Measurements from ENCODE around the gene NME9. TPM values are rescaled to one million over a fixed set of nuclear protein-coding genes. Genes with fewer than 3 reads are reported as not detected.
"Not testable (repeated sequence)": the region's sequence is repeated elsewhere in the genome, so short reads cannot be mapped to it uniquely, and the experiment has no call there.

Gene NME9
- total RNA-seq, 1 experiment from 2014 or later: 0.40 TPM

- ChIA-PET POLR2A (ENCODE audit: unreplicated experiment) (no interaction called here), CTCF (no interaction called here)
- Histone ChIP-seq H3K36me3 (ENCODE audit: low read depth, low read length) (no peaks in the 10 kb centered on the region), H3K9me3 (ENCODE audit: low read length) (no peaks in the 10 kb centered on the region), H3K4me2 (ENCODE audit: low read length) (no peak overlapping the region), H3K27ac (ENCODE audit: low read length) (no peak overlapping the region), H2AFZ (ENCODE audit: low read length) (no peak overlapping the region), H3K9ac (ENCODE audit: low read length) (no peak overlapping the region), H3K79me2 (ENCODE audit: low read length) (no peaks in the 10 kb centered on the region), H3K4me3 (ENCODE audit: low read length) (no peak overlapping the region), H3F3A (ENCODE audit: low read length, unreplicated experiment) (no peaks in the 10 kb centered on the region), H3K9me2 (replicated peaks; ENCODE audit: low read length) (no peaks in the 10 kb centered on the region), H3K27me3 (ENCODE audit: low read length) (no peaks in the 10 kb centered on the region), H4K20me1 (ENCODE audit: low read length) (no peaks in the 10 kb centered on the region), H3K4me1 (ENCODE audit: insufficient read depth, low read length) (no peaks in the 10 kb centered on the region)
- no TSS peak for BruUV-seq (replicated peaks)
- ATAC-seq (no peak), DNase-seq (no peak)
- intact Hi-C loops (cut with micrococcal nuclease): no loop called here
- TF ChIP-seq EZH2 (IDR thresholded peaks at IDR 0.05; ENCODE audit: low read length, unreplicated experiment) (no peak), CTCF (conservative IDR thresholded peaks at IDR 0.05; ENCODE audit: low read depth, low read length) (no peak), EZH2phosphoT487 (IDR thresholded peaks at IDR 0.05; ENCODE audit: borderline replicate concordance, low read length) (no peak)
Measured at GRCh38 chr3:138377804-138378203, 48.2 kb upstream of the NME9 start.

DNA sequence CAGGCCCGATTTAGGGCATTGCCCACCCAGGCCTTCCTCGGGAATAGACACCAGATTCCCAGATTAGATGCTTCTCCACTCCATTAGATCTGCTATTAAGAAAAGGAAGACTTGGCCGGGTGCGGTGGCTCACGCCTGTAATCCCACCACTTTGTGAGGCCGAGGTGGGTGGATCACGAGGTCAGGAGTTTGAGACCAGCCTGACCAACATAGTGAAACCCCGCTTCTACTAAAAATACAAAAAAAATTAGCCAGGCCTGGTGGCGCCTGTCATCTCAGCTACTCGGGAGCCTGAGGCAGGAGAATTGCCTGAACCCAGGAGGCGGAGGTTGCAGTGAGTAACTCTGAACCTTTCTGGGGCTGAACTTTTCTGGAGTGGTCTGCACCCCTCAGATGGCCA is 47.6 kb upstream of the NME9 start:
- CTCF ChIA-PET: not testable (repeated sequence)

GRCh38 chr3:138376663-138377062 is 47.0 kb upstream of the NME9 start:
- no peak overlapping the region for H3K9ac ChIP-seq (ENCODE audit: low read length)
- no peaks in the 10 kb centered on the region for H3K27me3 ChIP-seq (ENCODE audit: low read length)
- no peak overlapping the region for H3K27ac ChIP-seq (ENCODE audit: low read length)
- no peaks in the 10 kb centered on the region for H3K79me2 ChIP-seq (ENCODE audit: low read length)
- no peaks in the 10 kb centered on the region for H4K20me1 ChIP-seq (ENCODE audit: low read length)
- no peak overlapping the region for H2AFZ ChIP-seq (ENCODE audit: low read length)
- intact Hi-C loops (cut with micrococcal nuclease): no loop called here
- H3F3A ChIP-seq (ENCODE audit: low read length, unreplicated experiment): no peaks in the 10 kb centered on the region
- no peaks in the 10 kb centered on the region for H3K36me3 ChIP-seq (ENCODE audit: low read depth, low read length)
- ChIA-PET CTCF (no interaction called here), POLR2A (ENCODE audit: unreplicated experiment) (no interaction called here)
- H3K9me2 ChIP-seq (replicated peaks; ENCODE audit: low read length): no peaks in the 10 kb centered on the region
- DNase-seq (no peak), ATAC-seq (no peak)
- no TSS peak for BruUV-seq (replicated peaks)
- no peaks in the 10 kb centered on the region for H3K9me3 ChIP-seq (ENCODE audit: low read length)
- TF ChIP-seq EZH2 (IDR thresholded peaks at IDR 0.05; ENCODE audit: low read length, unreplicated experiment): no peak
- TF ChIP-seq EZH2phosphoT487 (IDR thresholded peaks at IDR 0.05; ENCODE audit: borderline replicate concordance, low read length): no peak
- TF ChIP-seq CTCF (conservative IDR thresholded peaks at IDR 0.05; ENCODE audit: low read depth, low read length): no peak
- H3K4me3 ChIP-seq (ENCODE audit: low read length): no peak overlapping the region
- H3K4me2 ChIP-seq (ENCODE audit: low read length): no peak overlapping the region
- no peaks in the 10 kb centered on the region for H3K4me1 ChIP-seq (ENCODE audit: insufficient read depth, low read length)

More for the DNA sequence above, 47.6 kb upstream of the NME9 start:
- H3K27me3 ChIP-seq (ENCODE audit: low read length); H4K20me1 ChIP-seq (ENCODE audit: low read length); H3K36me3 ChIP-seq (ENCODE audit: low read depth, low read length); intact Hi-C loops (cut with micrococcal nuclease); ATAC-seq; H3K9me3 ChIP-seq (ENCODE audit: low read length); H3K4me2 ChIP-seq (ENCODE audit: low read length); H3K4me1 ChIP-seq (ENCODE audit: insufficient read depth, low read length); H3K9ac ChIP-seq (ENCODE audit: low read length); H3K9me2 ChIP-seq (replicated peaks; ENCODE audit: low read length); H3K27ac ChIP-seq (ENCODE audit: low read length); H3K79me2 ChIP-seq (ENCODE audit: low read length); DNase-seq; H3F3A ChIP-seq (ENCODE audit: low read length, unreplicated experiment); BruUV-seq (replicated peaks); H2AFZ ChIP-seq (ENCODE audit: low read length); H3K4me3 ChIP-seq (ENCODE audit: low read length); POLR2A ChIA-PET (ENCODE audit: unreplicated experiment): not testable (repeated sequence)

Measured in PC-3 (cell line).